Measurements from ENCODE around the gene PIGN.

PIGN gene

GRCh38 chr18:62069556-62069955 is 117.3 kb downstream of the PIGN start:
- H3K27me3 ChIP-seq (ENCODE audit: low read depth, low read length) = no peaks in the 10 kb centered on the region
- no peak overlapping the region for H3K4me3 ChIP-seq (ENCODE audit: low read length)
- no peak for TF ChIP-seq CTCF (IDR thresholded peaks at IDR 0.05; ENCODE audit: low read depth, low read length)
- no peak for TF ChIP-seq EZH2phosphoT487 (IDR thresholded peaks at IDR 0.05; ENCODE audit: low read depth)
- no peak overlapping the region for H3K4me2 ChIP-seq (ENCODE audit: low read length)
- H3K4me1 ChIP-seq (ENCODE audit: low read length) = peaks cover 7% of the 10 kb centered on the region
- no peak overlapping the region for H3K27ac ChIP-seq (ENCODE audit: low read length)
- no peak overlapping the region for H3K9ac ChIP-seq (ENCODE audit: low read length)
- no peaks in the 10 kb centered on the region for H4K20me1 ChIP-seq (ENCODE audit: insufficient read depth, low read length)
- no peak overlapping the region for H2AFZ ChIP-seq (ENCODE audit: low read depth, low read length)
- no peaks in the 10 kb centered on the region for H3K36me3 ChIP-seq (replicated peaks; ENCODE audit: low read depth, low read length)
- no peaks in the 10 kb centered on the region for H3K79me2 ChIP-seq (ENCODE audit: low read length)
- no peaks in the 10 kb centered on the region for H3K9me3 ChIP-seq (ENCODE audit: insufficient read depth, low read length)

GRCh38 chr18:62066102-62066818 is 120.6 kb downstream of the PIGN start:
- no peak overlapping the region for H3K4me2 ChIP-seq (ENCODE audit: low read length)
- no peaks in the 10 kb centered on the region for H3K27me3 ChIP-seq (ENCODE audit: low read depth, low read length)
- no peak overlapping the region for H2AFZ ChIP-seq (ENCODE audit: low read depth, low read length)
- H3K4me1 ChIP-seq (ENCODE audit: low read length) = no peaks in the 10 kb centered on the region
- H3K79me2 ChIP-seq (ENCODE audit: low read length) = no peaks in the 10 kb centered on the region
- H4K20me1 ChIP-seq (ENCODE audit: insufficient read depth, low read length) = no peaks in the 10 kb centered on the region
- no peaks in the 10 kb centered on the region for H3K36me3 ChIP-seq (replicated peaks; ENCODE audit: low read depth, low read length)
- no peaks in the 10 kb centered on the region for H3K9me3 ChIP-seq (ENCODE audit: insufficient read depth, low read length)
- no peak overlapping the region for H3K27ac ChIP-seq (ENCODE audit: low read length)
- TF ChIP-seq EZH2phosphoT487 (IDR thresholded peaks at IDR 0.05; ENCODE audit: low read depth) (no peak), CTCF (IDR thresholded peaks at IDR 0.05; ENCODE audit: low read depth, low read length) (no peak)
- H3K4me3 ChIP-seq (ENCODE audit: low read length) = no peak overlapping the region
- H3K9ac ChIP-seq (ENCODE audit: low read length) = no peak overlapping the region

- Histone ChIP-seq H3K9ac (ENCODE audit: low read length) (no peak overlapping the region), H2AFZ (ENCODE audit: low read depth, low read length) (no peak overlapping the region), H3K27me3 (ENCODE audit: low read depth, low read length) (no peaks in the 10 kb centered on the region), H3K9me3 (ENCODE audit: insufficient read depth, low read length) (no peaks in the 10 kb centered on the region), H3K79me2 (ENCODE audit: low read length) (no peaks in the 10 kb centered on the region), H3K4me3 (ENCODE audit: low read length) (no peak overlapping the region), H3K27ac (ENCODE audit: low read length) (no peak overlapping the region), H3K4me1 (ENCODE audit: low read length) (no peaks in the 10 kb centered on the region), H3K36me3 (replicated peaks; ENCODE audit: low read depth, low read length) (peaks cover 3% of the 10 kb centered on the region), H4K20me1 (ENCODE audit: insufficient read depth, low read length) (no peaks in the 10 kb centered on the region), H3K4me2 (ENCODE audit: low read length) (no peak overlapping the region)
- TF ChIP-seq EZH2phosphoT487 (IDR thresholded peaks at IDR 0.05; ENCODE audit: low read depth) (no peak), CTCF (IDR thresholded peaks at IDR 0.05; ENCODE audit: low read depth, low read length) (no peak)
Measured at GRCh38 chr18:62064361-62064760, 122.5 kb downstream of the PIGN start.

- Histone ChIP-seq H3K36me3 (replicated peaks; ENCODE audit: low read depth, low read length) (peaks cover 5% of the 10 kb centered on the region), H3K4me2 (ENCODE audit: low read length) (no peak overlapping the region), H4K20me1 (ENCODE audit: insufficient read depth, low read length) (no peaks in the 10 kb centered on the region), H3K27ac (ENCODE audit: low read length) (no peak overlapping the region), H3K79me2 (ENCODE audit: low read length) (no peaks in the 10 kb centered on the region), H3K9me3 (ENCODE audit: insufficient read depth, low read length) (no peaks in the 10 kb centered on the region), H3K27me3 (ENCODE audit: low read depth, low read length) (no peaks in the 10 kb centered on the region), H3K4me1 (ENCODE audit: low read length) (no peaks in the 10 kb centered on the region), H3K4me3 (ENCODE audit: low read length) (no peak overlapping the region), H3K9ac (ENCODE audit: low read length) (no peak overlapping the region), H2AFZ (ENCODE audit: low read depth, low read length) (no peak overlapping the region)
- TF ChIP-seq CTCF (IDR thresholded peaks at IDR 0.05; ENCODE audit: low read depth, low read length) (no peak), EZH2phosphoT487 (IDR thresholded peaks at IDR 0.05; ENCODE audit: low read depth) (no peak)
Measured at GRCh38 chr18:62061821-62062478, 124.9 kb downstream of the PIGN start.
